ENCODE results near the gene THAP11.

GRCh38 chr16:67853670-67854069 is 11.6 kb downstream of the THAP11 start:
- no peak for TF ChIP-seq CTCF (IDR thresholded peaks at IDR 0.05)
- TF ChIP-seq RCOR1 (IDR thresholded peaks at IDR 0.05; ENCODE audit: low read length) = no peak
- no peak for TF ChIP-seq NFIC (IDR thresholded peaks at IDR 0.05; ENCODE audit: borderline replicate concordance)
- no peak for TF ChIP-seq RXRA (IDR thresholded peaks at IDR 0.05; ENCODE audit: borderline replicate concordance, low read depth)
- no peak for TF ChIP-seq YY1 (IDR thresholded peaks at IDR 0.05; ENCODE audit: low read depth)
- no peak for TF ChIP-seq TAF1 (IDR thresholded peaks at IDR 0.05; ENCODE audit: borderline replicate concordance, low read depth, low read length)
- no peak for TF ChIP-seq MAX (IDR thresholded peaks at IDR 0.05; ENCODE audit: low read depth)
- TF ChIP-seq REST (IDR thresholded peaks at IDR 0.05; ENCODE audit: low read depth, low read length) = no peak
- TF ChIP-seq MXI1 (IDR thresholded peaks at IDR 0.05; ENCODE audit: low read depth, low read length) = no peak
- no peak for TF ChIP-seq EZH2phosphoT487 (IDR thresholded peaks at IDR 0.05; ENCODE audit: borderline replicate concordance, low read depth)
- no peak for TF ChIP-seq ZBTB33 (IDR thresholded peaks at IDR 0.05; ENCODE audit: borderline replicate concordance, low read depth)
